DOHH2 (cell line): ENCODE data around the gene PIKFYVE.

Source experiments
- CTCF ChIP-seq: fragments of 200-600 bp; sonication (generic); IDR thresholded peaks from one replicate; pipeline ENCODE4 v1.5.1; 2014; ENCODE audit warnings: antibody characterized with exemption, mild to moderate bottlenecking, low read depth, low read length; ENCODE audit not compliant: poor library complexity, severe bottlenecking
- EZH2phosphoT487 ChIP-seq: fragments of 200-600 bp; sonication (generic); IDR thresholded peaks from 2 replicates; pipeline ENCODE4 v1.6.1; 2017; ENCODE audit warnings: borderline replicate concordance, mild to moderate bottlenecking, antibody characterized with exemption, low read length, moderate library complexity, mixed read lengths

- TF ChIP-seq CTCF (no peak), EZH2phosphoT487 (no peak)
These were observed 19.8 kb downstream of the PIKFYVE start for GRCh38 chr2:208285853-208286252.
